NCI-H526 (cell line): ENCODE data around the gene ATRIP.
A peak's percentile ranks its signal among the peaks of the same experiment; 100 is the strongest.
"Not testable (repeated sequence)": the region's sequence is repeated elsewhere in the genome, so short reads cannot be mapped to it uniquely, and the experiment has no call there.

Experiments used
- DNase-seq, 2 experiments: peaks; one replicate each; lab custom pipeline; 2025; lab: John Stamatoyannopoulos, UW

ATRIP gene

DNA sequence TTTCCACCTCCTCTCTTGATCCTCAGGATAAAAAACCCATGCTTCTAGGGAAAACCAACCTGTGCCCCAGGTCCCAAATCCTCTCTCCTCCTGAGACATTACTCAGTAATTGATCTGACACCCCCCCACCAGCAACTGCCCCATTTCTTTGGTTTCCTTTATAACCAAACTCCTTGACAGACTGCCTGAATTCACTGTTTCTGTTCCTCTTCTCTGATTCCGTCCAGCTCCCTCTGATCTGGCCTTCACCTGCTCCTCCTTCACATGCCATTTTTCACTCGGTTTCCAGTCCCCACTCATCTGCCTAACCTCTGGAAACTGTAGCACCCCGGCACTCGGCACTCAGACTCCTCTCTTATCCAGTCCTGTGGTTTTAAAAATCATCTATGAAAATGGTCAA lies 8.7 kb upstream of the ATRIP start:
- DNase-seq: no peak

DNA sequence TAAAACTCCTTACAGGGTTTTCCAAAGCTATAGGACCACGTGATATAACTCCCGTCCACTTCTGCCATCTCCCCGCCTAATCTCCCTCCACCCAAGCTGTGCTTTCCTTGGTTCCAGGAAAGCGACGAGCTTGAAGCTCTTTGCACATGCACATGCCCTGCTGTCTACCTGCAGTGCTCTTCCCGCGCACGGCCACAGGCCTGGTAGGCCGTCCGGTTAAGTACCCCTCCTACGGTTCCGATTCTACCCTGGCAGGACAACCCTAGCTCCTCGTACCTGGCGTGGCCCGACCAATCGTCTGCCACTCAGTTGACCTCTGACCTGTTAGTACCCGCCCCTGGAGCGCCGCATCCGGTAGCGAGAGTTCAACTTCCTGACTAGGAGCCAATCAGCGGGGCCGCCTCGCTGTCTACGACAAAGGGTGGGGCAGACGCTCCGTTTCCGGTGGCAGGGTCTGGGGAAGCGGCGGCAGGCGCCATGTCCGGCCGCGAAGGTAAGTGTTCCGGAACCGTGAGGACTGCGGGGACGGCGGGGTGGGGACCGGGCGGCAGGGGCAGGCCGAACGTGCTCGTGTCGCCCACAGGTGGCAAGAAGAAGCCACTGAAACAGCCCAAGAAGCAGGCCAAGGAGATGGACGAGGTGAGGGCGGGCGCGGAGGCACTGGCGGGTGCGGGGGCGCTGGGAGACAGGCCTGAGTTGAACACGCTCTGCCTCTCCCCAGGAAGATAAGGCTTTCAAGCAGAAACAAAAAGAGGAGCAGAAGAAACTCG lies 6.5 kb upstream of the ATRIP start, which contains the start of the genes CCDC51 and TMA7:
Gene CCDC51 (minus strand): TSS at position 300 of the 770 bp plus-strand sequence. CDS start 4,991 bp downstream, outside the sequence.
Gene TMA7 (plus strand): TSS at position 438 of the 770 bp plus-strand sequence. CDS start 40 bp downstream, at position 478.
- peak; percentile 96 to 98 for DNase-seq

GRCh38 chr3:48440590-48440958 lies 6.0 kb upstream of the ATRIP start:
- DNase-seq: peak in 1 of 2 experiments; percentile 37

GRCh38 chr3:48441940-48442339 lies 4.6 kb upstream of the ATRIP start:
- DNase-seq: no peak

GRCh38 chr3:48445277-48445882 lies 1.2 kb upstream of the ATRIP start:
- DNase-seq: no peak

GRCh38 chr3:48446043-48446424 lies 503 bp upstream of the ATRIP start:
- no peak for DNase-seq

- DNase-seq: no peak
Measured at GRCh38 chr3:48451270-48451669, 4.7 kb downstream of the ATRIP start.

- peak in 1 of 2 experiments; percentile 64 for DNase-seq
Measured at GRCh38 chr3:48456456-48456855, 9.9 kb downstream of the ATRIP start.

DNA sequence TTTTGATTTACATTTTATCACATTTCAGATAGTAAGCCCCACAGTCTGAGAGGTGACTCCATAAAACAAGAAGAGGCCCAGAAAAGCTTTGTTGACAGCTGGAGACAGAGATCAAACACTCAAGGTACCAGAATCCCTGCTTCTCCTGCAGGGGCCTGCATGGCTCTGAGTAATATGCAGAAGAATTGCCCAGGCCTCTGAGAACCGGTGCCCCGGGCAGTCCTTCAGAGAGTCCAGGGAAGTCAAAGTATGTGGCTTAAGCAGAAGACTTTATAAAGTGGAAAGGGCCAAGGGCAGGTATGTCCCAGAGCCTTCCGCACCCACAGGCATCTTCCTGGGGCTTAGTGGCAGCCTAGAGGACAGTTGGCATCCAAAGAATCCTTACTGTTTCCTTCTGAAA lies 12.8 kb downstream of the ATRIP start:
- DNase-seq: no peak

- DNase-seq: no peak
Measured at GRCh38 chr3:48459773-48460516, 13.4 kb downstream of the ATRIP start.

DNA sequence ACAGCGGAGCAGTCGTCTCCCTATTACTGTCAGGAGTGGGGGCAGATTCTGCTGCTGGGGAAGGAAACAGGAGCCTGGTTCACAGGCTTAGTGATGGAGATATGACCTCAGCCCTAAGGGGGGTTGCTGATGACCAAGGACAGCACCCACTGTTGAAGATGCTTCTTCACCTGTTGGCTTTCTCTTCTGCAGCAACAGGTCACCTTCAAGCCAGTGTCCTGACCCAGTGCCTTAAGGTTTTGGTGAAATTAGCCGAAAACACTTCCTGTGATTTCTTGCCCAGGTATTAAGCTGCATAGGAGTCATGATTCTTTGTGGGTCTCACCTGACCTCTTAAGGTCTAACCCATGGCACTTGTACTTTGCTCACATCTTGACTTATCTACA lies 14.0 kb downstream of the ATRIP start:
- DNase-seq: no peak

DNA sequence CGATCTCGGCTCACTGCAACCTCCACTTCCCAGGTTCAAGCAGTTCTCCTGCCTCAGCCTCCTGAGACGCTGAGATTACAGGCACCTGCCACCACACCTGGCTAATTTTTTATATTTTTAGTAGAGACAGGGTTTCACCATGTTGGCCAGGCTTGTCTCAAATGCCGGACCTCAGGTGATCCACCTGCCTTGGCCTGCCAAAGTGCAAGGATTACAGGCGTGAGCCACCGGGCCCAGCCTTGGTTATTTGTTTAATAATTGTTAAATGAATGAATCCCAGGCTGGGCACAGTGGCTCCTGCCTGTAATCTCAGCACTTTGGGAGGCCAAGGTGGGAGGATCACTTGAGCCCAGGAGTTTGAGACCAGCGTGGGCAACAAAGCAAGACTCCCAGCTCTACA lies 15.2 kb downstream of the ATRIP start:
- DNase-seq: not testable (repeated sequence)

GRCh38 chr3:48463703-48464102 lies 17.2 kb downstream of the ATRIP start:
- no peak for DNase-seq

DNA sequence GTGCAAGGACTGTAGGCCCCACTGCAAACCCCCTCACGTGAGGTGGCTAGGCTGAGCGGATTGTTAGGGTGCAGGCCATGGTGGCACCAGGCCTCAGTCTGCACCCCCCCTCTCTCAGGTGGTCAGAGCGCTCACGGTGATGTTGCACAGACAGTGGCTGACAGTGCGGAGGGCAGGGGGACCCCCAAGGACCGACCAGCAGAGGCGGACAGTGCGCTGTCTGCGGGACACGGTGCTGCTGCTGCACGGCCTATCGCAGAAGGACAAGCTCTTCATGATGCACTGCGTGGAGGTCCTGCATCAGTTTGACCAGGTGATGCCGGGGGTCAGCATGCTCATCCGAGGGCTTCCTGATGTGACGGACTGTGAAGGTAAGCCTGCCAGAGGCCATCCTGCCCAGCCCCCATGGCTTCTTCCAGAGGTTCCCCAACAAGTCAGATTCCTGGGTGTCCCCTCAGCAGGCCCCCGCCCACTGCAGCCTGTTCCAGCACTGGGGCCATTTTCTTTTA lies 18.2 kb downstream of the ATRIP start:
- DNase-seq: no peak

DNA sequence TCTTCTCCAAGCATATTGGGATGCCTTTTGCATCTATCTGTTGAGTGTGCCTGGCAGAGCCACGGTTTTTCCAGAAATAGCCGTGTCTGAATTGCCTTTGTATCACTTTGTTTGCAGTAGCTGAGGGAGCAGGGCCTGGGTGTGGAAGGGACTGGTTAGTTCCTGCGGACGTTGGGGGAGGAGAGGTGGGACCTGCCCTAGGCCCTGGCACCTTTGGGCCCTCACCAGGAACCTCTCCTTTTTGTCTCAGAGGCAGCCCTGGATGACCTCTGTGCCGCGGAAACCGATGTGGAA lies 18.6 kb downstream of the ATRIP start:
- no peak for DNase-seq

DNA sequence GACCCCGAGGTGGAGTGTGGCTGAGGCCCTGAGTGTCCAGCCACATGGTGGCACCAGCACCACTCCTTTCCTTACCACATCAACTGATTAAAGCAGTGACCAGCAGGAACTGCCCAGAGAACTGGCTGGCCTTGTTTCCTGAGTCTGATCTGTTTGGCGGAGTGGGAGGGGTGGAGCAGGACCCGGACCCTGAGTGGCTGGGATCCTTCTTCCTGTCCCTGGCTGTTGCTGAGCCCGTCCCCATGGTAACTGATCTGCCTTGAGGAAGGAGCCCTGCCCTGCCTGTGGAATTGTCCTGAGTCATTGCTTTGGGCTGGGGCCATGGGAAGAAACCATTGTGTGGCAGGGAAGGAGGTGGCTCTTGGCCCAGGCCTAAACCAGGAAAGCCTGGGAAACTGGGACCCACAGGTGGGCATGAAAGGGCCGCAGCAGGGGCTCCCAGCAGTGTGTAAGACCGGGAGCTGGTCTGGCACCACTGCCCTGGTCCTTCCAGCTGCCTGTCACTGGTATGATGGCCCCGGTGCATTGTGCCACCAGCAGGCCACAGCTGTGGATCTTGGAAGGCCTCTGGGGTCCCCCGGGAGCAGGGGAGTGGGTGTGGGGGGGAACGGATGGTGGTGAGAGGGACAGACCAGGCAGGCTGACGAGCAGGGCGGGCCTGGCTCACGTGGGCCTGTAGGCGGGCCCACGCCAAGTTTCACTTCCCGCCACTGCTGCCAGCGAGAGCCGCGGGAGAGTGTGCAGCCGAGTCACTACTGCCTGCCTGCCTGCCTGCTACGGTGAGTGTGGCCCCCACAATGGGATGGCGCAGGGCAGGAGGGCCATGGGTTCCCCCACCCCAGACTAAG lies 19.2 kb downstream of the ATRIP start:
- DNase-seq: peak; percentile 80 to 90

GRCh38 chr3:48466386-48467109 lies 20.0 kb downstream of the ATRIP start:
- no peak for DNase-seq

DNA sequence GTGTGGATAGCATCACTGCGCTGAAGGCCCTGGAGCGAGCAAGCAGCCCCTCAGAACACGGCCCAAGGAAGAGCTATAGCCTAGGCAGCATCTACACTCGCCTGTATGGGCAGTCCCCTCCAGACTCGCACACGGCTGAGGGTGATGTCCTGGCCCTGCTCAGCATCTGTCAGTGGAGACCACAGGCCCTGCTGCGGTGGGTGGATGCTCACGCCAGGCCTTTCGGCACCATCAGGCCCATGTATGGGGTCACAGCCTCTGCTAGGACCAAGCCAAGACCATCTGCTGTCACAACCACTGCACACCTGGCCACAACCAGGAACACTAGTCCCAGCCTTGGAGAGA lies 20.5 kb downstream of the ATRIP start:
- DNase-seq: no peak

- DNase-seq: no peak
Measured at GRCh38 chr3:48467473-48468267, 21.1 kb downstream of the ATRIP start.

GRCh38 chr3:48468329-48468731 lies 21.8 kb downstream of the ATRIP start:
- no peak for DNase-seq
